ENCODE results near the gene SLCO2B1.

GRCh38 chr11:75200531-75200930 lies 49.6 kb downstream of the SLCO2B1 start:
- TF ChIP-seq CTCF (IDR thresholded peaks at IDR 0.05) = no peak
- TF ChIP-seq POLR2A (IDR thresholded peaks at IDR 0.05) = no peak

Data from right lobe of liver (tissue), 4 donors.